Neural progenitor cell (in vitro differentiated cells): Measurements from ENCODE around the gene ERVK3-1. TPM values are rescaled to one million over a fixed set of nuclear protein-coding genes. Genes with fewer than 3 reads are reported as not detected.

Source experiments
- DNase-seq: peaks from one replicate; pipeline ENCODE4 v3.0.0-alpha.2; 2016; ENCODE audit warnings: low spot score
- H2AFZ ChIP-seq: fragments of 200-600 bp; sonication (generic); replicated peaks from 2 replicates; pipeline ENCODE4 v1.6.1; 2016; ENCODE audit warnings: antibody characterized with exemption
- H3F3A ChIP-seq: fragments of 200-600 bp; sonication (generic); 2 replicates; pipeline ENCODE4 v1.6.1; 2016; ENCODE audit warnings: antibody characterized with exemption, low read depth
- H3K27ac ChIP-seq: fragments of 200-600 bp; sonication (generic); 2 replicates; pipeline ENCODE4 v1.5.1; 2016; ENCODE audit warnings: mild to moderate bottlenecking
- H3K27me3 ChIP-seq: fragments of 200-600 bp; sonication (generic); 2 replicates; pipeline ENCODE4 v1.6.1; 2016; ENCODE audit warnings: mild to moderate bottlenecking, moderate library complexity
- H3K36me3 ChIP-seq: fragments of 200-600 bp; sonication (generic); 2 replicates; pipeline ENCODE4 v1.5.1; 2016
- H3K4me1 ChIP-seq: fragments of 200-600 bp; sonication (generic); 2 replicates; pipeline ENCODE4 v1.6.1; 2016; ENCODE audit warnings: mixed run types
- H3K4me2 ChIP-seq: fragments of 200-600 bp; sonication (generic); 2 replicates; pipeline ENCODE4 v1.6.1; 2016
- H3K4me3 ChIP-seq: fragments of 200-600 bp; sonication (generic); 2 replicates; pipeline ENCODE4 v1.5.1; 2016
- H3K79me2 ChIP-seq: fragments of 200-600 bp; sonication (generic); 2 replicates; pipeline ENCODE4 v1.6.1; 2016; ENCODE audit warnings: low read depth
- H3K9ac ChIP-seq: fragments of 200-600 bp; sonication (generic); 2 replicates; pipeline ENCODE4 v1.6.1; 2016
- H3K9me3 ChIP-seq: fragments of 200-600 bp; sonication (generic); 2 replicates; pipeline ENCODE4 v1.5.1; 2016; ENCODE audit warnings: low read depth
- H4K20me1 ChIP-seq: fragments of 200-600 bp; sonication (generic); 2 replicates; pipeline ENCODE4 v1.6.1; 2016; ENCODE audit warnings: low read depth
- H3K27ac Mint-ChIP-seq: 3 replicates; pipeline ENCODE4 v1.8.0; 2021; ENCODE audit warnings: mixed read lengths
- H3K27me3 Mint-ChIP-seq: 2 replicates; pipeline ENCODE4 v1.8.0; 2022; ENCODE audit warnings: low read depth, mild to moderate bottlenecking, inconsistent platforms, moderate library complexity, mixed read lengths; ENCODE audit not compliant: insufficient read depth
- H3K36me3 Mint-ChIP-seq: 3 replicates; pipeline ENCODE4 v1.8.0; 2021; ENCODE audit warnings: mixed read lengths
- H3K4me1 Mint-ChIP-seq: 3 replicates; pipeline ENCODE4 v1.8.0; 2021; ENCODE audit warnings: mixed read lengths
- H3K4me3 Mint-ChIP-seq: 3 replicates; pipeline ENCODE4 v1.8.0; 2021; ENCODE audit warnings: mild to moderate bottlenecking, moderate library complexity, mixed read lengths
- H3K9me3 Mint-ChIP-seq: 3 replicates; pipeline ENCODE4 v1.8.0; 2020; ENCODE audit warnings: mixed read lengths
- CTCF ChIP-seq: fragments of 200-600 bp; sonication (generic); IDR thresholded peaks from 2 replicates; pipeline ENCODE4 v1.5.1; 2017; ENCODE audit warnings: antibody characterized with exemption, mild to moderate bottlenecking
- EZH2 ChIP-seq: fragments of 200-600 bp; sonication (generic); IDR thresholded peaks from 2 replicates; pipeline ENCODE4 v1.6.1; 2017; ENCODE audit warnings: antibody characterized with exemption, mild to moderate bottlenecking, moderate library complexity
- EZH2phosphoT487 ChIP-seq: fragments of 200-600 bp; sonication (generic); IDR thresholded peaks from 2 replicates; pipeline ENCODE4 v1.6.1; 2017; ENCODE audit warnings: antibody characterized with exemption
- total RNA-seq: library from RNA; depleted of rRNA; stranded (reverse); fragments of >200 nt; gene quantifications from 2 replicates; pipeline ENCODE4 v1.2.3, GENCODE V29; 2015; ENCODE audit warnings: low replicate concordance

ERVK3-1 gene
- total RNA-seq, 1 donor from 2014 or later = 49.9 TPM

GRCh38 chr19:58261968-58262921 lies 42.9 kb upstream of the ERVK3-1 start:
- peaks cover 15% of the 10 kb centered on the region for H3K27me3 Mint-ChIP-seq
- H3K9me3 Mint-ChIP-seq = peaks cover 95% of the 10 kb centered on the region
- Histone ChIP-seq H3K27ac (no peak overlapping the region), H3K4me3 (peak overlapping the region; percentile 22), H3F3A (peaks cover 42% of the 10 kb centered on the region), H4K20me1 (no peaks in the 10 kb centered on the region), H3K36me3 (peaks cover 66% of the 10 kb centered on the region), H3K9me3 (peaks cover 69% of the 10 kb centered on the region), H3K9ac (no peak overlapping the region), H3K27me3 (peaks cover 8% of the 10 kb centered on the region), H2AFZ (no peak overlapping the region), H3K4me1 (no peaks in the 10 kb centered on the region), H3K4me2 (no peak overlapping the region), H3K79me2 (peaks cover 5% of the 10 kb centered on the region)
- no peak overlapping the region for H3K4me3 Mint-ChIP-seq
- H3K36me3 Mint-ChIP-seq = peaks cover 68% of the 10 kb centered on the region
- DNase-seq = no peak
- H3K27ac Mint-ChIP-seq = no peak overlapping the region
- H3K4me1 Mint-ChIP-seq = no peaks in the 10 kb centered on the region
- TF ChIP-seq EZH2phosphoT487 (no peak), CTCF (no peak), EZH2 (no peak)

GRCh38 chr19:58262922-58263296 lies 42.3 kb upstream of the ERVK3-1 start:
- Histone ChIP-seq H2AFZ (no peak overlapping the region), H3K9me3 (peaks cover 65% of the 10 kb centered on the region), H3F3A (peaks cover 42% of the 10 kb centered on the region), H3K79me2 (peaks cover 5% of the 10 kb centered on the region), H3K27me3 (peaks cover 8% of the 10 kb centered on the region), H4K20me1 (no peaks in the 10 kb centered on the region), H3K9ac (no peak overlapping the region), H3K27ac (no peak overlapping the region), H3K4me2 (no peak overlapping the region), H3K4me3 (peak overlapping the region; percentile 13), H3K4me1 (no peaks in the 10 kb centered on the region), H3K36me3 (peaks cover 59% of the 10 kb centered on the region)
- Mint-ChIP-seq H3K27me3 (peaks cover 15% of the 10 kb centered on the region), H3K4me3 (no peak overlapping the region), H3K4me1 (no peaks in the 10 kb centered on the region), H3K36me3 (peaks cover 61% of the 10 kb centered on the region), H3K27ac (no peak overlapping the region), H3K9me3 (peaks cover 94% of the 10 kb centered on the region)
- TF ChIP-seq CTCF (no peak), EZH2 (no peak), EZH2phosphoT487 (no peak)
- DNase-seq = no peak

- H3K4me1 Mint-ChIP-seq = no peaks in the 10 kb centered on the region
- H3K79me2 ChIP-seq = peaks cover 5% of the 10 kb centered on the region
- H3K4me2 ChIP-seq = no peak overlapping the region
- peaks cover 45% of the 10 kb centered on the region for H3K36me3 ChIP-seq
- no peak overlapping the region for H3K4me3 ChIP-seq
- no peaks in the 10 kb centered on the region for H4K20me1 ChIP-seq
- peaks cover 56% of the 10 kb centered on the region for H3K36me3 Mint-ChIP-seq
- H3K4me1 ChIP-seq = no peaks in the 10 kb centered on the region
- peaks cover 34% of the 10 kb centered on the region for H3F3A ChIP-seq
- H3K9ac ChIP-seq = no peak overlapping the region
- peaks cover 53% of the 10 kb centered on the region for H3K9me3 ChIP-seq
- no peak overlapping the region for H2AFZ ChIP-seq
- peaks cover 8% of the 10 kb centered on the region for H3K27me3 ChIP-seq
- no peak overlapping the region for H3K4me3 Mint-ChIP-seq
- H3K9me3 Mint-ChIP-seq = peaks cover 87% of the 10 kb centered on the region
- no peak overlapping the region for H3K27ac Mint-ChIP-seq
- H3K27me3 Mint-ChIP-seq = peaks cover 14% of the 10 kb centered on the region
- TF ChIP-seq EZH2phosphoT487 (no peak), CTCF (no peak), EZH2 (no peak)
- no peak for DNase-seq
- no peak overlapping the region for H3K27ac ChIP-seq
Measured at GRCh38 chr19:58265100-58265499, 40.1 kb upstream of the ERVK3-1 start.
